GM23338 (cell line): ENCODE results near the gene APOA1. TPM values are rescaled to one million over a fixed set of nuclear protein-coding genes. Genes with fewer than 3 reads are reported as not detected.
A peak's percentile ranks its signal among the peaks of the same experiment; 100 is the strongest.

Experiments used
- ATAC-seq: fragments of 200-7000 bp; cut with Tn5 transposase; 3 replicates; pipeline ENCODE4 v1.9.1; 2020
- DNase-seq: peaks from one replicate; pipeline ENCODE4 v3.0.0-alpha.2; 2015; ENCODE audit warnings: low spot score
- H2AFZ ChIP-seq: fragments of 200-600 bp; sonication (generic); 2 replicates; pipeline ENCODE4 v1.8.0; 2016; ENCODE audit warnings: antibody characterized with exemption, mild to moderate bottlenecking, moderate library complexity
- H3F3A ChIP-seq: fragments of 200-600 bp; sonication (generic); replicated peaks from 2 replicates; pipeline ENCODE4 v1.8.0; 2017; ENCODE audit warnings: antibody characterized with exemption, mixed run types, low read depth
- H3K27ac ChIP-seq: fragments of 200-600 bp; sonication (generic); 2 replicates; pipeline ENCODE4 v1.6.1; 2016; ENCODE audit warnings: low read depth
- H3K27me3 ChIP-seq: fragments of 200-600 bp; sonication (generic); 2 replicates; pipeline ENCODE4 v1.8.0; 2016; ENCODE audit warnings: mild to moderate bottlenecking, mixed run types, moderate library complexity; ENCODE audit not compliant: insufficient read depth
- H3K36me3 ChIP-seq: fragments of 200-600 bp; sonication (generic); 2 replicates; pipeline ENCODE4 v1.8.0; 2016; ENCODE audit warnings: mild to moderate bottlenecking; ENCODE audit not compliant: insufficient read depth
- H3K4me1 ChIP-seq: fragments of 200-600 bp; sonication (generic); 2 replicates; pipeline ENCODE4 v1.8.0; 2016; ENCODE audit warnings: mild to moderate bottlenecking, moderate library complexity; ENCODE audit not compliant: insufficient read depth
- H3K4me2 ChIP-seq: fragments of 200-600 bp; sonication (generic); 2 replicates; pipeline ENCODE4 v1.7.1; 2017; ENCODE audit warnings: mixed run types
- H3K4me3 ChIP-seq: fragments of 200-600 bp; sonication (generic); 2 replicates; pipeline ENCODE4 v1.6.1; 2016; ENCODE audit warnings: mixed run types
- H3K79me2 ChIP-seq: fragments of 200-600 bp; sonication (generic); replicated peaks from 2 replicates; pipeline ENCODE4 v1.8.0; 2017; ENCODE audit warnings: mild to moderate bottlenecking; ENCODE audit not compliant: insufficient read depth
- H3K9me2 ChIP-seq: fragments of 200-600 bp; sonication (generic); 2 replicates; pipeline ENCODE4 v1.8.0; 2017; ENCODE audit not compliant: insufficient read depth
- H4K20me1 ChIP-seq: fragments of 200-600 bp; sonication (generic); replicated peaks from 2 replicates; pipeline ENCODE4 v1.8.0; 2017; ENCODE audit warnings: mild to moderate bottlenecking; ENCODE audit not compliant: insufficient read depth
- H3K27ac Mint-ChIP-seq: 2 replicates; pipeline ENCODE4 v1.8.0; 2020; ENCODE audit warnings: inconsistent platforms, mild to moderate bottlenecking, moderate library complexity, mixed read lengths
- H3K27me3 Mint-ChIP-seq: 3 replicates; pipeline ENCODE4 v1.8.0; 2022; ENCODE audit warnings: low read depth, mild to moderate bottlenecking, moderate library complexity, mixed read lengths, inconsistent platforms; ENCODE audit not compliant: insufficient read depth, poor library complexity
- H3K36me3 Mint-ChIP-seq: 3 replicates; pipeline ENCODE4 v1.8.0; 2021; ENCODE audit warnings: low read depth, mild to moderate bottlenecking, inconsistent platforms, moderate library complexity, mixed read lengths
- H3K4me1 Mint-ChIP-seq: 3 replicates; pipeline ENCODE4 v1.8.0; 2020; ENCODE audit warnings: mild to moderate bottlenecking, inconsistent platforms, mixed read lengths
- H3K4me3 Mint-ChIP-seq: 3 replicates; pipeline ENCODE4 v1.8.0; 2021; ENCODE audit warnings: moderate library complexity, mild to moderate bottlenecking, inconsistent platforms, mixed read lengths
- H3K9me3 Mint-ChIP-seq: 3 replicates; pipeline ENCODE4 v1.8.0; 2020; ENCODE audit warnings: moderate library complexity, mild to moderate bottlenecking, inconsistent platforms, mixed read lengths
- CREB1 ChIP-seq: fragments of 250-450 bp; sonication (Bioruptor Pico); IDR thresholded peaks from 2 replicates; pipeline ENCODE4 v1.5.0; 2020; ENCODE audit warnings: low read depth, mild to moderate bottlenecking, moderate library complexity
- EZH2 ChIP-seq: fragments of 200-600 bp; sonication (generic); IDR thresholded peaks from one replicate; pipeline ENCODE4 v1.8.0; 2017; ENCODE audit warnings: antibody characterized with exemption, mild to moderate bottlenecking, low read depth; ENCODE audit not compliant: unreplicated experiment
- POLR2AphosphoS5 ChIP-seq: IDR thresholded peaks from 2 replicates; pipeline ENCODE4 v1.6.1; 2016; ENCODE audit warnings: antibody characterized with exemption, low read depth
- STAT1 ChIP-seq: IDR thresholded peaks from one replicate; pipeline ENCODE4 v1.6.1; 2016; ENCODE audit warnings: antibody characterized with exemption; ENCODE audit not compliant: unreplicated experiment
- ZNF114 ChIP-seq: fragments of 250-450 bp; sonication (Bioruptor Pico); IDR thresholded peaks from 2 replicates; pipeline ENCODE4 v1.5.0; 2020; ENCODE audit warnings: mild to moderate bottlenecking, moderate library complexity
- ZNF331 ChIP-seq: fragments of 250-450 bp; sonication (Bioruptor Pico); IDR thresholded peaks from 2 replicates; pipeline ENCODE4 v1.5.0; 2020; ENCODE audit warnings: low read depth, mild to moderate bottlenecking, moderate library complexity
- ZNF462 ChIP-seq: fragments of 250-450 bp; sonication (Bioruptor Pico); IDR thresholded peaks from 2 replicates; pipeline ENCODE4 v1.5.0; 2020; ENCODE audit warnings: mild to moderate bottlenecking, moderate library complexity
- polyA plus RNA-seq: library from polyadenylated mRNA; unstranded; fragments of >200 nt; fragmentation: Nextera tagmentation; extraction: Ambion mirVana; gene quantifications from 2 replicates; pipeline ENCODE4 v1.2.1, GENCODE V29; 2016
- total RNA-seq: library from RNA; depleted of rRNA; stranded (reverse); fragments of >200 nt; shearing (Covaris generic); gene quantifications from 2 replicates; pipeline ENCODE4 v1.2.3, GENCODE V29; 2014
- TF ChIP-seq, protein P1 (sequence below): IDR thresholded peaks from 2 replicates; pipeline ENCODE4 v1.6.1; 2016; ENCODE audit warnings: antibody characterized with exemption

APOA1 gene
- total and polyA plus RNA-seq, 2 experiments from 2014 or later, result 0.60 TPM; not detected in 1

GRCh38 chr11:116843661-116844060 is 6.2 kb upstream of the APOA1 start (continued):
- TF ChIP-seq ZNF462, result no peak

DNA sequence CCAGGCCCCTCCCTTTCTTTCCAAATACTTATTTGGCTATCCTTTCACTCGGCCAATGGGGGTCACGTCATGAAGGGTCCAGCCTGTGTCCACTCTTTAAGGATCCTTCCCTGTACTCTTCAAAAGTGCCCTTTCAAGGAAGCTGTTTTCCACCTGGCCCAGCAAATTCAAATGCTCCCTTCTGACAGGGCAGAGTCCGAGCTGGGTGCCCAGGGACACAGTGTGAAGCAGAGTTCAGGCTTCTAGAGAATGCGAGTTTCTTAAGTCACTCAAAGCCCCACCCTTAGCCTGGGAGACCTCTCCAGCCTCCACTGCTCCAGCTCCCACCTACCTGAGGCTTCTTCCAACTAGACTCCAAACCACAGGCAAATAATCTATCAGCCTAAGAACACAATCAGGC is 5.5 kb upstream of the APOA1 start:
- ATAC-seq (no peak), DNase-seq (no peak)
- Histone ChIP-seq H2AFZ (no peak overlapping the region), H3K4me1 (no peaks in the 10 kb centered on the region), H4K20me1 (no peaks in the 10 kb centered on the region), H3K9me2 (no peaks in the 10 kb centered on the region), H3K27me3 (no peaks in the 10 kb centered on the region), H3K4me2 (no peak overlapping the region), H3K27ac (no peak overlapping the region), H3K36me3 (no peaks in the 10 kb centered on the region; the same call in 1 of the 2 replicates), H3K4me3 (no peak overlapping the region), H3K79me2 (no peaks in the 10 kb centered on the region), H3F3A (no peaks in the 10 kb centered on the region)
- H3K27me3 Mint-ChIP-seq, result peaks cover 6% of the 10 kb centered on the region
- peak overlapping the region; percentile 48; the same call in 1 of the 2 replicates for H3K27ac Mint-ChIP-seq
- H3K4me1 Mint-ChIP-seq, result peaks cover 16% of the 10 kb centered on the region
- H3K36me3 Mint-ChIP-seq, result peaks cover 30% of the 10 kb centered on the region
- H3K4me3 Mint-ChIP-seq, result no peak overlapping the region
- H3K9me3 Mint-ChIP-seq, result no peaks in the 10 kb centered on the region
- TF ChIP-seq, protein P1, sequence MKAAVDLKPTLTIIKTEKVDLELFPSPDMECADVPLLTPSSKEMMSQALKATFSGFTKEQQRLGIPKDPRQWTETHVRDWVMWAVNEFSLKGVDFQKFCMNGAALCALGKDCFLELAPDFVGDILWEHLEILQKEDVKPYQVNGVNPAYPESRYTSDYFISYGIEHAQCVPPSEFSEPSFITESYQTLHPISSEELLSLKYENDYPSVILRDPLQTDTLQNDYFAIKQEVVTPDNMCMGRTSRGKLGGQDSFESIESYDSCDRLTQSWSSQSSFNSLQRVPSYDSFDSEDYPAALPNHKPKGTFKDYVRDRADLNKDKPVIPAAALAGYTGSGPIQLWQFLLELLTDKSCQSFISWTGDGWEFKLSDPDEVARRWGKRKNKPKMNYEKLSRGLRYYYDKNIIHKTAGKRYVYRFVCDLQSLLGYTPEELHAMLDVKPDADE, result no peak
- TF ChIP-seq ZNF331 (CRISPR knock-in tag) (no peak), STAT1 (no peak), CREB1 (CRISPR knock-in tag) (no peak), ZNF462 (no peak), EZH2 (no peak), POLR2AphosphoS5 (no peak), ZNF114 (CRISPR knock-in tag) (no peak)
